Keratinocyte (primary cell): ENCODE data around the gene ZNHIT3.

Experiments
- CTCF ChIP-seq, 3 experiments: IDR thresholded peaks in 1 of 3; conservative IDR thresholded peaks in 1 of 3; optimal IDR thresholded peaks in 1 of 3; 2 replicates in 2 of 3; 3 replicates in 1 of 3; pipeline versions ENCODE3 to v1.5.1; 2011; ENCODE audit warnings: low read length in 3 of 3, mild to moderate bottlenecking in 3 of 3, moderate library complexity in 2 of 3, control low read depth in 1 of 3, inconsistent platforms in 1 of 3; ENCODE audit not compliant: insufficient read depth in 2 of 3; ENCODE audit errors: extremely low read depth in 1 of 3
- EZH2 ChIP-seq: IDR thresholded peaks from one replicate; pipeline ENCODE4 v1.6.1; 2012; ENCODE audit warnings: inconsistent platforms, mild to moderate bottlenecking, low read length, moderate library complexity

- TF ChIP-seq CTCF (optimal IDR thresholded peaks at IDR 0.05 in 1 of 3, IDR thresholded peaks at IDR 0.05 in 1 of 3, conservative IDR thresholded peaks at IDR 0.05 in 1 of 3; ENCODE audit: extremely low read depth in 1 of 3, insufficient read depth in 2 of 3, low read length in 3 of 3) (no peak), EZH2 (no peak)
These were observed 17.4 kb upstream of the ZNHIT3 start for GRCh38 chr17:36468903-36469635.
